ENCODE measurements around the gene CHST1.

- TF ChIP-seq POLR2A (IDR thresholded peaks at IDR 0.05) (no peak), CTCF (IDR thresholded peaks at IDR 0.05) (no peak)
These were observed 54.8 kb downstream of the CHST1 start for GRCh38 chr11:45610627-45611026.

Data from testis (tissue), 2 donors.